ENCODE data around the gene TNFRSF8.

The TNFRSF8 gene

DNA sequence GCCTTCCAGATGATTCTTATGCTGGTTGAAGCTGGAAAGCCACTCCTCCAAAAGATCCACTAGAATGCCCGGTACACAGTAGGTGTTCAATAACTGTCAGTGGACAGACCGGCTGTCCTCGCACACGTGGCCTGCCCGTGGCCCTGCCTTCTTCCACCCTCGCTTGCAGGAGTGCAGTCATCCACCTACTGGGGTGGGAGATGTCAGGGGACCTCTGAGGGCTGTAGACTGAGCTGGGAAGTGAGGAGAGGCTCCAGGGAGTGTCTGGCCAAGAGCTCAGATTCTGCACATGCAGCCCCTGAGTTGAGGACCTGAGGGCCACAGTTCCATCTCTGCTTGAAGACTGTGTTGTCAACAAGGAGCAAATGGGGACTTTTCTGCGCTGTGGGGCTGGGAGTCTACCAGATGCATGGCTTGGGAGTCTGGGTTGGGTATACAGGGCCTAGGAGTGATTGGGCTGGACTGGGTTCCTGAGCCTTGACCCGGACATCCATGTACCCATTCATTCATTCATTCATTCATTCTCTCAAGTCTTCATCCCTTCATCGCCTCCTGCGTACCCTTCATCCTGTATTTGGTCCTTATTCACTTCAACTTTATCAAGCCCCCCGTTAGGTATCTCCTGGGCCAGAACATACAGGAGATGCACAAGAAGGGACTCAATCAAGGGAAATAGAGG, 99.5 kb downstream of the TNFRSF8 start:
- Histone ChIP-seq H3F3A (ENCODE audit: control insufficient read depth, insufficient read depth) (0 out of 2 replicates have a peak, but pooled peaks cover 2% of the 10 kb centered on the region), H4K20me1 (ENCODE audit: control insufficient read depth, insufficient read depth, low read depth, low read length) (no peaks in the 10 kb centered on the region), H3K27ac (ENCODE audit: low read depth, low read length) (no peak overlapping the region), H3K4me1 (ENCODE audit: control insufficient read depth, low read length) (peaks cover 35% of the 10 kb centered on the region), H3K9me3 (ENCODE audit: control insufficient read depth, insufficient read depth, low read length) (no peaks in the 10 kb centered on the region), H3K36me3 (ENCODE audit: control insufficient read depth, low read length) (no peaks in the 10 kb centered on the region), H3K4me2 (ENCODE audit: low read length) (no peak overlapping the region; the same call in 1 of the 2 replicates), H3K79me2 (ENCODE audit: control insufficient read depth, low read length) (no peaks in the 10 kb centered on the region), H3K27me3 (ENCODE audit: control insufficient read depth, low read length) (peaks cover 48% of the 10 kb centered on the region), H3K4me3 (ENCODE audit: low read length) (no peak overlapping the region), H3K9me2 (replicated peaks; ENCODE audit: control insufficient read depth, low read length) (no peaks in the 10 kb centered on the region)
- TF ChIP-seq, protein P1, sequence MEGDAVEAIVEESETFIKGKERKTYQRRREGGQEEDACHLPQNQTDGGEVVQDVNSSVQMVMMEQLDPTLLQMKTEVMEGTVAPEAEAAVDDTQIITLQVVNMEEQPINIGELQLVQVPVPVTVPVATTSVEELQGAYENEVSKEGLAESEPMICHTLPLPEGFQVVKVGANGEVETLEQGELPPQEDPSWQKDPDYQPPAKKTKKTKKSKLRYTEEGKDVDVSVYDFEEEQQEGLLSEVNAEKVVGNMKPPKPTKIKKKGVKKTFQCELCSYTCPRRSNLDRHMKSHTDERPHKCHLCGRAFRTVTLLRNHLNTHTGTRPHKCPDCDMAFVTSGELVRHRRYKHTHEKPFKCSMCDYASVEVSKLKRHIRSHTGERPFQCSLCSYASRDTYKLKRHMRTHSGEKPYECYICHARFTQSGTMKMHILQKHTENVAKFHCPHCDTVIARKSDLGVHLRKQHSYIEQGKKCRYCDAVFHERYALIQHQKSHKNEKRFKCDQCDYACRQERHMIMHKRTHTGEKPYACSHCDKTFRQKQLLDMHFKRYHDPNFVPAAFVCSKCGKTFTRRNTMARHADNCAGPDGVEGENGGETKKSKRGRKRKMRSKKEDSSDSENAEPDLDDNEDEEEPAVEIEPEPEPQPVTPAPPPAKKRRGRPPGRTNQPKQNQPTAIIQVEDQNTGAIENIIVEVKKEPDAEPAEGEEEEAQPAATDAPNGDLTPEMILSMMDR (IDR thresholded peaks at IDR 0.05; ENCODE audit: low read depth, low read length, poor library complexity, severe bottlenecking): no peak

DNA sequence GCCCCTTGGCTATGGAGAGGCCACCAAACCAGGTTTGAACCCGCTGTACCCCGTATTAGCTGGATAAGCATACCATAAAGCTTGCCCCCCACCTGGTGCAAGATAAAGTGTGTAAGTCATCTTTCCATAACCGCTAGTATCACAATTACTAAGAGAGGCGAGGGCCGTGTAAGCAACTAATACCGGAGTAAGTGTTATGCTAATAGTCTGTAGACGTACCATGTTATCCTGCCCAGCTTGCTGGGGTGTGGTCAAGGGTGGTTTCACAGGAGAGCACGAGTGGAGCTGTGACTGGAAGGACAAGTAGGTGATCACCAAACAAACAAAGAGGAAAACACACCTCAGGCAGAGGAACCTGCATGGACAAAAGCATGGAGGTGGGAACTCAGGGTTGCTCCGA, 100.1 kb downstream of the TNFRSF8 start:
- Histone ChIP-seq H3K79me2 (ENCODE audit: control insufficient read depth, low read length) (no peaks in the 10 kb centered on the region), H3K4me2 (ENCODE audit: low read length) (no peak overlapping the region), H3K36me3 (ENCODE audit: control insufficient read depth, low read length) (no peaks in the 10 kb centered on the region), H3K9me2 (replicated peaks; ENCODE audit: control insufficient read depth, low read length) (no peaks in the 10 kb centered on the region), H3K4me3 (ENCODE audit: low read length) (no peak overlapping the region), H3K4me1 (ENCODE audit: control insufficient read depth, low read length) (peaks cover 34% of the 10 kb centered on the region), H3K27ac (ENCODE audit: low read depth, low read length) (no peak overlapping the region), H3F3A (ENCODE audit: control insufficient read depth, insufficient read depth) (0 out of 2 replicates have a peak, but pooled peaks cover 2% of the 10 kb centered on the region), H3K27me3 (ENCODE audit: control insufficient read depth, low read length) (peaks cover 52% of the 10 kb centered on the region), H4K20me1 (ENCODE audit: control insufficient read depth, insufficient read depth, low read depth, low read length) (peaks cover 5% of the 10 kb centered on the region; the same call in 1 of the 2 replicates), H3K9me3 (ENCODE audit: control insufficient read depth, insufficient read depth, low read length) (no peaks in the 10 kb centered on the region)
- no peak for TF ChIP-seq EZH2phosphoT487 (IDR thresholded peaks at IDR 0.05; ENCODE audit: borderline replicate concordance, low read length)
- TF ChIP-seq, protein P1 (IDR thresholded peaks at IDR 0.05; ENCODE audit: low read depth, low read length, poor library complexity, severe bottlenecking): no peak

DNA sequence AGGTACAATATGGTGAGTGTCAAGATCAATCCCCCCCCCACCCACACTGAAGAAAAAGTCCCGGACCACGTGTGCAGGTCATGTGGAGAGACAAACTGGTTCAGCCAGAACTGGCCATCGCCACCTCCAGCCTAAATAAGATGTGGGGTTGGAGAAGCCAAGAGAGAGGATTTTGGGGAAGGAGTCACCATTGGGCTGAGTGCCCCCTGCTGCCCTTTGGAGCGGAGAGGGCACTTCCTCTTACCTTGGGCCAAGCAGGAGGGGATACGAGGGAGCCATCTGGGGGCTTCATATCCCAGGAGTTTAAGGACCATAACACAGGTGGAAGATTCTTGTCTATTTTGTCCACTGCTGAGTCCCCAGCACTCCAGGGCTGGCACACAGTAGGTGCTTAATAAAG, 101.1 kb downstream of the TNFRSF8 start:
- H4K20me1 ChIP-seq (ENCODE audit: control insufficient read depth, insufficient read depth, low read depth, low read length): peaks cover 7% of the 10 kb centered on the region; the same call in 1 of the 2 replicates
- no peaks in the 10 kb centered on the region for H3K9me3 ChIP-seq (ENCODE audit: control insufficient read depth, insufficient read depth, low read length)
- no peaks in the 10 kb centered on the region for H3K36me3 ChIP-seq (ENCODE audit: control insufficient read depth, low read length)
- no peak overlapping the region for H3K4me2 ChIP-seq (ENCODE audit: low read length)
- H3F3A ChIP-seq (ENCODE audit: control insufficient read depth, insufficient read depth): 0 out of 2 replicates have a peak, but pooled peaks cover 2% of the 10 kb centered on the region
- peaks cover 34% of the 10 kb centered on the region for H3K4me1 ChIP-seq (ENCODE audit: control insufficient read depth, low read length)
- no peak overlapping the region for H3K27ac ChIP-seq (ENCODE audit: low read depth, low read length)
- peaks cover 61% of the 10 kb centered on the region for H3K27me3 ChIP-seq (ENCODE audit: control insufficient read depth, low read length)
- no peaks in the 10 kb centered on the region for H3K79me2 ChIP-seq (ENCODE audit: control insufficient read depth, low read length)
- no peaks in the 10 kb centered on the region for H3K9me2 ChIP-seq (replicated peaks; ENCODE audit: control insufficient read depth, low read length)
- TF ChIP-seq, protein P1 (IDR thresholded peaks at IDR 0.05; ENCODE audit: low read depth, low read length, poor library complexity, severe bottlenecking): no peak
- TF ChIP-seq EZH2phosphoT487 (IDR thresholded peaks at IDR 0.05; ENCODE audit: borderline replicate concordance, low read length): no peak
- H3K4me3 ChIP-seq (ENCODE audit: low read length): no peak overlapping the region
